Stomach (tissue), 9 donors: ENCODE results near the gene TCERG1. TPM values are rescaled to one million over a fixed set of nuclear protein-coding genes. Genes with fewer than 3 reads are reported as not detected.
"Not testable (repeated sequence)": the region's sequence is repeated elsewhere in the genome, so short reads cannot be mapped to it uniquely, and the experiment has no call there.

Source experiments
- DNase-seq, 2 donors: peaks; one replicate each; pipeline versions ENCODE4 v3.0.0 to v3.0.0-alpha.2; 2013 to 2019
- H3K27ac ChIP-seq, 5 donors: fragments of 200-600 bp in 4 of 5; sonication (generic) in 4 of 5; one replicate each; pipeline ENCODE4 v1.5.1; 2013 to 2019; ENCODE audit warnings: mild to moderate bottlenecking in 1 of 5, moderate library complexity in 1 of 5
- H3K27me3 ChIP-seq, 3 donors: fragments of 200-600 bp; sonication (generic); one replicate each; pipeline ENCODE4 v1.5.1; 2017 to 2019; ENCODE audit warnings: mixed run types in 1 of 3
- H3K36me3 ChIP-seq, 4 donors: fragments of 200-600 bp; sonication (generic); 1 replicate in 3 of 4; 2 replicates in 1 of 4; pipeline ENCODE4 v1.5.1; 2016 to 2019
- H3K4me1 ChIP-seq, 4 donors: fragments of 200-600 bp; sonication (generic); one replicate each; pipeline ENCODE4 v1.5.1; 2016 to 2019
- H3K4me3 ChIP-seq, 4 donors: fragments of 200-600 bp; sonication (generic) in 3 of 4; one replicate each; pipeline ENCODE4 v1.5.1; 2016 to 2019; ENCODE audit warnings: mild to moderate bottlenecking in 1 of 4
- H3K9me3 ChIP-seq, 4 donors: fragments of 200-600 bp; sonication (generic); one replicate each; pipeline ENCODE4 v1.5.1; 2016 to 2019
- EP300 ChIP-seq: sonication (generic); formaldehyde crosslinking; IDR thresholded peaks from one replicate; pipeline ENCODE4 v1.6.1; 2017; ENCODE audit warnings: antibody characterized with exemption
- POLR2A ChIP-seq, 4 donors: fragments of 450-650 bp; IDR thresholded peaks; one replicate each; pipeline ENCODE4 v1.6.1; 2016; ENCODE audit warnings: antibody characterized with exemption in 4 of 4, control low read depth in 2 of 4, mild to moderate bottlenecking in 1 of 4, moderate library complexity in 1 of 4
- POLR2AphosphoS5 ChIP-seq, 3 donors: sonication (generic); formaldehyde crosslinking; IDR thresholded peaks; one replicate each; pipeline ENCODE4 v1.6.1; 2016; ENCODE audit warnings: antibody characterized with exemption in 3 of 3
- WGBS, 5 donors: extraction: QIAGEN DNeasy Blood & Tissue Kit in 3 of 5; methylation state at CpG; one replicate each; pipeline versions ENCODE4 v1.1.5 to v1.1.7; 2013 to 2018; 5-methylcytosine and 5-hydroxymethylcytosine counted together
- intact Hi-C: fragments of 100-400 bp; cut with DNase I; formaldehyde crosslinking; loops from one replicate; pipeline ENCODE4 v1.15.1; 2023; ENCODE audit warnings: low total_unique reads
- polyA plus RNA-seq, 3 donors: library from polyadenylated mRNA; stranded (reverse); fragments of 200-250 nt; gene quantifications; one replicate each; pipeline ENCODE4 v1.2.3, GENCODE V29; 2013
- small RNA-seq, 4 donors: library from RNA; depleted of rRNA; stranded (forward); fragments of <200 nt; gene quantifications; one replicate each; pipeline ENCODE3, GENCODE V24; 2016
- total RNA-seq, 5 donors: library from RNA; depleted of rRNA; stranded (reverse); fragments of >200 nt; gene quantifications; one replicate each; pipeline versions ENCODE4 v1.1.0 to v1.2.3, GENCODE V29; 2014 to 2016
- TF ChIP-seq, protein P1 (sequence below), 7 experiments: fragments of 450-650 bp in 4 of 7; fragments of 200-600 bp in 3 of 7; sonication (generic) in 3 of 7; IDR thresholded peaks; one replicate each; pipeline ENCODE4 v1.5.1; 2016 to 2019; ENCODE audit warnings: antibody characterized with exemption in 7 of 7, control low read depth in 2 of 7, mild to moderate bottlenecking in 1 of 7
- donor health status: healthy with polysubstance abuse.
- donor health status: Bipolar disorder and iron deficiency.
- donor health status: healthy.

The TCERG1 gene
- total and polyA plus RNA-seq, 8 donors, result 9.9 to 120 (median 58.4) TPM

DNA sequence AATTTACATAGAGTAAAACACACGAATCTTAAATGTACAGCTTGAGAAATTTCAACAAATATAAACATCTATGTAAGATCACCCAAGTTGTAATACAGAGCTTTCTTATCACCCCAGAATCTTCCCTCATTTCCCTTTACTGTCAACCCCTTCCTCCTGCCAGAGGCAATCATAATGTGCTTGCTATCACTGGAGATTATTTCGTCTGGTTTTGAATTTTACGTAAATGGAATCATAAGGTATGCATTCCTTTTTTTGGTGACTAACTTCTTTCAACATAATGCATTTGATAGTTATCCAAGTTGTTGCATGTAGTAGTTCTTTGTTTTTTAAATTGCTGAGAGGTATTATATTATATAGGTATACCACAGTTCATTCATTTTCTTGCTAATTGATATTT lies 106.3 kb downstream of the TCERG1 start:
- Histone ChIP-seq H3K4me3 (no peak overlapping the region), H3K36me3 (no peaks in the 10 kb centered on the region), H3K27me3 (no peaks in the 10 kb centered on the region), H3K4me1 (no peaks in the 10 kb centered on the region), H3K9me3 (no peaks in the 10 kb centered on the region), H3K27ac (no peak overlapping the region)
- intact Hi-C loops, result no loop called here
- DNase-seq, result no peak
- 54 to 68% (median 61%) methylated on average over 3 of the region's 3 CpGs for WGBS, 5 donors
- no peak for TF ChIP-seq POLR2AphosphoS5 (IDR thresholded peaks at IDR 0.05)
- no peak for TF ChIP-seq POLR2A (IDR thresholded peaks at IDR 0.05)
- TF ChIP-seq, protein P1, sequence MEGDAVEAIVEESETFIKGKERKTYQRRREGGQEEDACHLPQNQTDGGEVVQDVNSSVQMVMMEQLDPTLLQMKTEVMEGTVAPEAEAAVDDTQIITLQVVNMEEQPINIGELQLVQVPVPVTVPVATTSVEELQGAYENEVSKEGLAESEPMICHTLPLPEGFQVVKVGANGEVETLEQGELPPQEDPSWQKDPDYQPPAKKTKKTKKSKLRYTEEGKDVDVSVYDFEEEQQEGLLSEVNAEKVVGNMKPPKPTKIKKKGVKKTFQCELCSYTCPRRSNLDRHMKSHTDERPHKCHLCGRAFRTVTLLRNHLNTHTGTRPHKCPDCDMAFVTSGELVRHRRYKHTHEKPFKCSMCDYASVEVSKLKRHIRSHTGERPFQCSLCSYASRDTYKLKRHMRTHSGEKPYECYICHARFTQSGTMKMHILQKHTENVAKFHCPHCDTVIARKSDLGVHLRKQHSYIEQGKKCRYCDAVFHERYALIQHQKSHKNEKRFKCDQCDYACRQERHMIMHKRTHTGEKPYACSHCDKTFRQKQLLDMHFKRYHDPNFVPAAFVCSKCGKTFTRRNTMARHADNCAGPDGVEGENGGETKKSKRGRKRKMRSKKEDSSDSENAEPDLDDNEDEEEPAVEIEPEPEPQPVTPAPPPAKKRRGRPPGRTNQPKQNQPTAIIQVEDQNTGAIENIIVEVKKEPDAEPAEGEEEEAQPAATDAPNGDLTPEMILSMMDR (IDR thresholded peaks at IDR 0.05), result no peak
- no peak for TF ChIP-seq EP300

GRCh38 chr5:146556884-146557283 lies 109.8 kb downstream of the TCERG1 start:
- H3K4me3 ChIP-seq, DNase-seq, H3K27me3 ChIP-seq, intact Hi-C loops, H3K36me3 ChIP-seq, H3K4me1 ChIP-seq, H3K27ac ChIP-seq, H3K9me3 ChIP-seq: not testable (repeated sequence)
- 73 to 91% (median 85%) methylated on average over 4 of the region's 4 CpGs for WGBS, 5 donors

- intact Hi-C loops, result no loop called here
- Histone ChIP-seq H3K9me3 (no peaks in the 10 kb centered on the region), H3K27me3 (no peaks in the 10 kb centered on the region), H3K4me1 (no peaks in the 10 kb centered on the region), H3K27ac (no peak overlapping the region), H3K4me3 (no peak overlapping the region), H3K36me3 (no peaks in the 10 kb centered on the region)
- TF ChIP-seq POLR2AphosphoS5 (IDR thresholded peaks at IDR 0.05), result no peak
- TF ChIP-seq POLR2A (IDR thresholded peaks at IDR 0.05), result no peak
- no peak for DNase-seq
- 43 to 59% (median 57%) methylated on average over 3 of the region's 3 CpGs for WGBS, 5 donors
These were observed 113.2 kb downstream of the TCERG1 start for GRCh38 chr5:146560205-146560812.

Small RNA genes lying within 50 kb of the gene (small RNA-seq; reads per million reads assigned to genes)
- 0 reads per million in 4 donors for gene RF02271

Other genes with a start within 250 kb of the TCERG1 start
- 10 to 100 TPM in 2 of 5 donors, 1 to 10 TPM in 2, not detected in 1; 6.7 to 47.2 (median 12.9) TPM for gene RBM27, start 243.7 kb upstream of the TCERG1 start, total RNA-seq
- gene RBM27, start 243.7 kb upstream of the TCERG1 start, polyA plus RNA-seq, result 1 to 10 TPM; 4.2 to 6.9 (median 5.2) TPM
- not detected for gene POU4F3, start 108.5 kb upstream of the TCERG1 start, total RNA-seq
- gene POU4F3, start 108.5 kb upstream of the TCERG1 start, polyA plus RNA-seq, result under 1 TPM in 1 of 3 donors, not detected in 2; 0.12 TPM
- not detected for gene GPR151, start 68.9 kb downstream of the TCERG1 start, total RNA-seq
- gene GPR151, start 68.9 kb downstream of the TCERG1 start, polyA plus RNA-seq, result not detected